HG02571 (cell line): ENCODE data around the gene GTPBP1.

Experiments
- ATAC-seq: cut with Tn5 transposase; IDR thresholded peaks from one replicate; pipeline ENCODE4 v1.9.1; 2021; ENCODE audit warnings: mild to moderate bottlenecking, moderate library complexity; ENCODE audit not compliant: unreplicated experiment

The GTPBP1 gene

GRCh38 chr22:38756711-38757463 is 51.1 kb downstream of the GTPBP1 start:
- ATAC-seq: no peak

GRCh38 chr22:38757464-38757757 is 51.7 kb downstream of the GTPBP1 start:
- ATAC-seq: no peak

GRCh38 chr22:38758276-38758945 is 52.7 kb downstream of the GTPBP1 start:
- no peak for ATAC-seq

GRCh38 chr22:38759005-38759404 is 53.3 kb downstream of the GTPBP1 start:
- no peak for ATAC-seq

- ATAC-seq: no peak
Observed at GRCh38 chr22:38760477-38761201, 54.9 kb downstream of the GTPBP1 start.

GRCh38 chr22:38761202-38762162 is 55.7 kb downstream of the GTPBP1 start:
- ATAC-seq: no peak

GRCh38 chr22:38762551-38762983 is 56.8 kb downstream of the GTPBP1 start:
- ATAC-seq: no peak

GRCh38 chr22:38766076-38766777 is 60.5 kb downstream of the GTPBP1 start:
- ATAC-seq: no peak

GRCh38 chr22:38767313-38767712 is 61.6 kb downstream of the GTPBP1 start:
- no peak for ATAC-seq

GRCh38 chr22:38768036-38768435 is 62.3 kb downstream of the GTPBP1 start:
- no peak for ATAC-seq

GRCh38 chr22:38770257-38770949 is 64.7 kb downstream of the GTPBP1 start:
- ATAC-seq: no peak

GRCh38 chr22:38772623-38772873 is 66.8 kb downstream of the GTPBP1 start:
- no peak for ATAC-seq

GRCh38 chr22:38773363-38773946 is 67.7 kb downstream of the GTPBP1 start:
- no peak for ATAC-seq

GRCh38 chr22:38774496-38775166 is 68.9 kb downstream of the GTPBP1 start:
- no peak for ATAC-seq

GRCh38 chr22:38775656-38776055 is 69.9 kb downstream of the GTPBP1 start:
- ATAC-seq: no peak

GRCh38 chr22:38776086-38776485 is 70.3 kb downstream of the GTPBP1 start:
- ATAC-seq: no peak

- ATAC-seq: no peak
Observed at GRCh38 chr22:38777087-38777671, 71.4 kb downstream of the GTPBP1 start.

- ATAC-seq: no peak
Observed at GRCh38 chr22:38781033-38781432, 75.3 kb downstream of the GTPBP1 start.
